Activated effector memory CD4-positive, alpha-beta T cell treated with Interleukin-2 at 50 U/mL for 16 hours (primary cell): ENCODE data around the gene TMOD4.

Experiments
- DNase-seq: peaks from one replicate; pipeline ENCODE4 v3.0.0-alpha.2; 2020

TMOD4 gene

DNA sequence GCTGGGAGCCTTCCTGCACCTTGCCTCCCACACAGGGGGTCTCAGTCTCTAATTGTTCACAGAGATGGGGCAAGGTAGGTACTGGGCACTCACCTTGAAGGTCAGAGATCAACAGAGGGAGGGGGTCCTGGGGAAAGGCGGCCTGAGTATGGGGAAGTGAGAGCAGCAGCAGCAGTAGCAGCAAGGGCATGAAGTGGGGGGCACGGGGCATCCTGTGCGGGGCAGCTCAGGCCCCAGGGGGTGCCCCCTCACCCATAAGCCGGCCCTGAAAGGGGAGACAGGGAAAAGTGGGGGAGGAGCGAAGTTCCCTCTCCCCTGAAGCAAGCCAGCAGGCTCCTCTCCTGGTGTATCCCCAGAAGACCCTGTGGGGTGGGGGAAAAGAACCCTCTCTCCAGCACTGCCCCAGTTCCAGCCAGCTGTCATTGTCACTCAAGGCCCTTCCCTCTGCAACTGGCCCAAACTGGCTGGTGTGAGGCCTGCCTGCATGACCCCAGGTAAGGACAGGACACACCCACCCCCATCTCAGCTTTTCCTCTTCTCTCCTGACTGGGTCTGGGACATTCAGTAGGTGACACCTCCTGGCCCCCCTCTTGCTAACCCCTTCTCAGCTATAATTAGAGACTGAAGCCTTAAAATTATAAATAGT is 33.2 kb downstream of the TMOD4 start:
- no peak for DNase-seq

DNA sequence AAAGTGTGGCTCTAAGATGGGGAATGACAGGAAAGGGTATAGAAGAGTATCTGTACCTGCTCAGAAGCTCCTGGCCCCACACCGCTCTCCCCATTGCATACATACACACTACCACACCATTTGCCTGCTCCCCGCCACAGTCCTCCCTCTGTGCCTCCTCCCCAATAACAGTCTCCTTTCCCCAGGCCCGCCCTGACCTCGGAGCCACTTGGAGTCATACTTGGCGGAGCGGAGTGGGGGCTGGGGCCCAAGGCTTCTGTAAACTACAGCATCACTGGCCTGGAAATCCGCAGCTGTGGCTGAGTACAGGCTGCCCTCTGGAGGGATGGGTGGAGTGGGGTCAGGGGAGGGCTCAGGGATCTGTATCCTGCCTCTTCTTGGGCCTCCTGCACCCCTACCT is 38.0 kb downstream of the TMOD4 start:
- no peak for DNase-seq

DNA sequence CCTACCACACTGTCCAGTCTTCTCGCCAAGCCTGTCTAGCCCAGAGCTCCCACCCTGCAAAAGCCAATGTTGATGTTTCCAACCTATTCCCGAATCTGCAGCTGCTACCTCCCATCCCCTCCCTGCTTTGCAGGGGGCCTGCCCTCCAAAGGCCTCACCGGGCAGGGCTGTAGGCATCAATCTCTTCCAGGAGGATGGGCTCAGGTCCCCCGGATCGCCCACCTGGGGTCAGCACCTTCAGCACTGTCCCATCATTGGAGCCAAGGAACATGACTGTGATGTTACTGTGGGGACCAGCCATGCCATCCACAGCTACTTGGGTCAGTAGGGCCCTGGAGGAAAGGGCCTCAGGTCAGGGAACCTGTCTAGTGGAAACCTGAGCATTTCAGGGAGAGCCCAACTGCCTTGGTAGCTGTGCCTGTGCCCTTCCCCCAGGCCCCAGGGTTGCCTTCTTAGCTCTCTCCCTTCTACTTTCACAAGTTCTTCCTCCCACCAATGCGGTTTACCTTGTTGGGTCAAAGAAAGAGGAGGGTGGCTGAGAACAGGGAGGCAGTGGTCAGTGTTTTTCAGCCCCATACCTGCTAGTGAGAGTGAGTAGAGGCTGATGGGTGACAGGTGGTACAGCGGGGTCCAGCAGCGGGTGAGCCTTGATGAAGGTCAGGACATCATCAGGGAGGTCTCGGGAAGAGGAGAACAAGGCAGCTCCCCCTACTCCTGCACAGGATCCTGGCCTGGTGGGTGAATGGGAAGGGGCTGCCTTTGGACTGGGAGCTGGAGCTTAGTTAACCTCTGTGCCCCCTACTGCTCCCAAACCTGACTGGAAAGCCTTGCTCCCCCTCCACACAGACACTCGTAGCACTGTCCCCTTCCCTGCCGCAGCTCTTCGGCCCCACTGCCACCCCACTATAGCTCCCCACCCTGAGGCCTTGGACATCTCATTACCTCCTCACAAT is 40.1 kb downstream of the TMOD4 start:
- DNase-seq, result no peak

DNA sequence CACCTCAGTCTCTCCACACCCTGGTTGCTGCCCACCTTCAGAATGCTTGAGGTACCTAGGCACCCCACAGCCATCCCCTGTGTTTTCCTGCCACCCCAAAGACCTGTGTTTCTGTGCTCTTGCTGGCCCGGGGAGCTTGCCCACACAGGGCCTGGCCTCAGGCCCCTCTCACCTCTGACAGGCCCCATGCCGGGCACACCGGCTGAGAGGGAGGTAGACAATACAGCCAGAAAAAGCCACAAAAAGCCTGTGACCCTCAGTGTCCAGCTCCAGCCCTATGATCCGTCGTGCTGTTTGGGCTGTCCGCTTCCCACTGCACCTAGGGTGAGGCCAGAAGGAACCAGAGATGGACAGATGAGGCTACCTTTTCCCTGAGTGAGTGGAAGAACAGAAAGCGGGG is 40.8 kb downstream of the TMOD4 start:
- no peak for DNase-seq

DNA sequence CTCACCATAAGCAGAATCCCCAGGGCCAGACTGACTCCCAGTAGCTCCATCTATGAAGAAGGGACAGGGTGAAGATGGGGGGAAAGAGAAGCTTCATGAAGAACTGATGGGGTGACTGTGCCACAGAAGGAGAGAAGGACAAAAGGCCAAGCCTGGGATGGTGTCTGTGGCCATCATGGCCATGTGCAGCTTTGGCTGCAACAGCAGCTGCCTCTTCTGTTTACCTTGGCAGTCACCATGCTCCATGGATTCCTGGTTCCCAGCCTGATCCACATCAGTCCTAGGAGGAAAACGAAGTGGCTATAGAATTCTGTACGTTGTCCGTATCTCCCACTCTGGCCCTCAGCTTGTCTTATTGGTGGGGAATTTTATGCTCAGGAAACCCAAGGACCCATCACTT is 41.4 kb downstream of the TMOD4 start:
- DNase-seq, result no peak

DNA sequence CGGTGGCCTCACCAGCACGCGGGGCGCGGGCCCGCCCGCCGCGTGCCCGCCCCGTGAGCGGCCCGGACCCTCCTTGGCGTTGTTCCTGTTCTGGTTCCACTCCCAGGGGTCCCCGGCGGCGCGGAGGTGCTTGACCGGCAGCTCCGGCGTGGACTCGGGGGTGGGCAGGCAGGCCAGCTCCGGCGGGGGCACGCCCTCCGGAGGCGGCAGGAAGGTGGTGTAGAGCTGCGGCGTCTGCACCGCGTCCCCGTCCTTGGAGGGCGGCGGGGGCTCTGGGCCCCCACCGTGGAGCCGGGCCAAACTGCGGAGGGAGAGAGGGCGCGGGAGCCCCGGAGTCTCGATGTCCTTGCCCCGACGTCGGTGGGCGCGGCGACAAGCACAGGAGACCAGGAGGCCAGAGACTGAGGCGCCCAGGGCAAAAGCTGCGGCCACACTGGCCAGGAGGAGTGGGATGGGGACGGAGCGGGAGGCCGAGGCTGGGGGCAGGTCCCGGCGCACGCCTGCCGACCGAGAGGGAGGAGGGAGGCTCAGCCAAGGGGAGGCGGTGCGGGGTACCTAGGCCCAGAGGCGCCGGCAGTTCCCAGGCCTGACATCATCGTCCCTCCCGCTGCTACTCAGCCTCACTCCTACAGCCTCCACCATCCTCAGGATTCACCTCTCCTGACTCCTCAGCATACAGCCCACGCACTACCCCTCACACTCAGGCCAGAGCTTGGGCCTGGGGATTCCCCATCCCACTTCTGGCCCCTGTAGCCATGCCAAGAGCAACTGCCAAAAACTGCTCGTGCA is 42.6 kb downstream of the TMOD4 start:
- DNase-seq, result no peak

DNA sequence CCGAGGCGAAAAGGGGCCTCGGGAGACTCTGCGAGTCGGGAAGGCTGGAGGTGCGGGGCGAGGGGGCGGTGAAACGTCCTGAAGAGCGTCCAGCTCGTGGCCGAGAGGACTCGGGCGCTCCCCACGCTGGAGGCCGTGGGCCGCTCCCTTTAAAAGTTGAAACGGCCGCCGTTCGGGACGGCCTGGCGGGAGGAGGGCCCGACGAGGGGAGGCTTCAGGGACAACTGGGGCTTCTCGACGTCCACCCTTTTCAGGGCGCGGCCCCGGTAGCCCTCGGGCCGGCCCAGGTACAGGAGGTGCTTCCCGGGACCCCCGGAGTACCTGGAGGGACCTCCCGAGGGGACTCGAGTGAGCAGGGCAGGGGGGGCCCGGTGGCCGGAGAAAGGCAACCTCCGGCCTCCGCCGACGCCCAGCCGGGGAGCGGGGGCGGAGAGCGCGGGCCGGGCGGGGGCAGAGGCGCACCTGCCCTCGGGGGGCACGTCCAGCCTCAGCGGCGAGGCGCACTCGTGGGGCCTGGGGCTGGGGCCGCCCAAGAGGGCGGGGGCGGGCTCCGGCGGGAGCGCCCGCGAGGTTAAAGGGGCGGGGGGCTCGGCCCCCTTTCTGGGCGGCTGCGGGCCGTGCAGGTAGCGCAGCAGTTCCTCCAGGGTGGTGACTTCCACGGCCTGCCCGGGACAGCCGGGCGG is 43.3 kb downstream of the TMOD4 start:
- no peak for DNase-seq

DNA sequence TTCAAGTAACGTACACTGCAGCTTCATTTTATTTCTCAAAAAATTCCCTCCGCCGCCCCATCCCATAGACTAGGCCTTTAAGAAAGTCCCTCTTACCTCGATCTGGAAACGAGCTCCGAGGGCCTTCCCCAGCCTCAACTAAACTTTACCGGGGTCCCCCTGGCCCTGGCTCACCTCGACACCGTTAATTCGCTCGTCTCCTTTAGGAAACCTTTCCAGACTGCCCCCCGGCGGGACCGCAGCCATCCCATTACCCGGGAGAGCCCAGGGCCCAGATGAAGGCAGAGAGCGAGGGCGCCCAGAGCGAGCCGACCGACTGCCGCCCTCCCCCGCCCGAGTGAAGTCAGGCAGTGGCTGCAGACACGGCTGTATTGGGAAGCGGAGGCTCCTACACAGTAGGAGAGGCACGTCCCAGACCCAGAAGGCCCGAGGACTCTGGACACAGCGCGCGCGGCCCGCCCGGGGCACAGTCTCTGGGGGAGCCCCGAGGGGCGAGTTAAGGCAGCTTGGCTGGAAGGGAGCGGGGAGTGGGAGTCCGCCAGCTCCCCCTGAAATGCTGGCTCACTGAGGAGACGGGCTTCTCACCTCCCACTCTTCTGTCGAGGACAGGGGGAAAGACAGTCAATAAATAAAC is 44.0 kb downstream of the TMOD4 start:
- DNase-seq, result no peak

DNA sequence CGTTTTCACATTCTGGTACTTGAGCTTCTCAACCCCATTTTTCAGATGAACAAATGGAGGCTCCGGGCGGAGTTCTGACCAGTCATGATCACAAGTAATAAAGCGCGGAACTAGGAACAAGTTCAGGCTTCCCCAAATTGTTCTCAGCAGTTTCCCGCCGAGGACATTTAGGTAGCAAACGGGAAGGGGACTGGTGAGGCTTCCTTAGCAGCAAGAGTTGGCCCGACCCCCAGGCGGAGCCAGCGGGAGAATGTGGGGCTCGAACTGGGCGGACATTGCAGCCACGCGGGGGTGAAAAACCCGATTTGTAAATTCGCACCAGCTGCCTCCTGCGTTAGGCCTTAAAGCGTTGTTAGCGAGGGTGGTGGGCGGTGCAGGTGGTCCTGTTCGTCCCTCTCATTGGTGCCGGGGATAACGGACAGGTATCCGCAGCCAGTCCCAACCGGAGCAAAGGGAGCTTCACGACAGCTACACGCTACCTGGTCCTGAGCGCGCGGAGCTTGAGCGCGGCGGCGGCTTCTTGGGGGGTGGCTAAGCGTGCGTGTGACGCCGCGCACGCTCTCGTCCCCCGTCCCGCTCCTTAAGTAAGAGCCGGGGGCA is 44.7 kb downstream of the TMOD4 start:
- peak; percentile 57 for DNase-seq

DNA sequence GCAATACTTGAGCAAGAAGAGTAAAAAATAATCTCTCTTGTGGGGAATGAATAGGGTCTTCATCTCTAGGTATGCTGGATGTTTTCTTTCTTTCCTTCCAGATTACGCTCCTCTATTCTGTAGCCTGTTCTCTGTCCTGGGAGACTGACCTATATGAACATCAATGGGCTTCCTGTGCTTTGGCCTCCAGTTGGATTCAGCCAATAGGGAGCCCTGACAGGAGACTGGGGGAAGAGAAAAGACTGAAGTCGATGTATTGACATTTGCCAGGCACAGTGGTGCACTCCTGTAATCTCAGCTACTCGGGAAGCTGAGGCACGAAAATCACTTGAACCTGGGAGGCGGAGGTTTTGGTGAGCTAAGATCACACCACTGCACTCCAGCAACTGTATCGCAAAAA is 47.0 kb downstream of the TMOD4 start:
- DNase-seq, result no peak

DNA sequence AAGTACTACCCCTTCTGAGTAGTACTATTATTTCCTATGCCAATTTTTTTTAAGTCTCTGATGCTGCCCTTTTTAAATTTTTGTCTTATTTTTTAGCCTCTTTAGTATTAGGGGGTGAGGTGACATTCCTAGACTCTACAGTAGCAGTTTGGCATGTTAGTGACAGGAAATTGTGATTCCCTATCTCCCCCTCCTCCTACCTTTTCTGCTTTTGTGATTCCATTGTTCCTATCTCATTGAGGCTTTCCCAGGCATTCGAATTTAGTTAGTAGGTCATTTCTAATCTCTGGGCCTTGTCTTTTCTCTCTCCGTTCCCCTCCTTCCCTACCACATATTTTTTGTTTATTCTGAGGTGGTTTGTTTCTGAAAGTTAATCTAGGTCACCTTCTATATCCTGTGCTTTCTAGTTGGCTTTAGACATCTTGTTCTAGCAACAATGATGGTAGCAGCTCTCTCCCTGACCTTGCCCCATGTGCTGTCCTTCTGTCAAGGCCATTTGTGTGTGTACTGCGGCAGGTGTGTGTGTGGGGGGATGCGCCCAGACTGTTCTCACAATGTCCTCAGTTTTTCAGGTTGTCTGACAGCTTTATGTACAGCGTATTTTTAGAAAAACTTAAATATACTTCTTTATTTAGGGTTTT is 50.9 kb downstream of the TMOD4 start:
- DNase-seq, result no peak
